WTC11 (cell line): Measurements from ENCODE around the gene NR2F1.

Source experiments
- JUN ChIP-seq: sonication (generic); formaldehyde crosslinking; IDR thresholded peaks from 2 replicates; pipeline ENCODE4 v1.8.0; 2023; ENCODE audit warnings: mild to moderate bottlenecking, missing genetic modification reagents
- ZNF138 ChIP-seq: sonication (generic); formaldehyde crosslinking; conservative IDR thresholded peaks from 2 replicates; pipeline ENCODE4 v1.8.1; 2022; ENCODE audit warnings: mild to moderate bottlenecking, moderate library complexity, missing genetic modification reagents
- ZNF219 ChIP-seq: sonication (generic); formaldehyde crosslinking; IDR thresholded peaks from 2 replicates; pipeline ENCODE4 v1.8.0; 2023; ENCODE audit warnings: missing genetic modification reagents, mild to moderate bottlenecking, borderline replicate concordance
- TF ChIP-seq, protein P1 (sequence below): sonication (generic); formaldehyde crosslinking; IDR thresholded peaks from 2 replicates; pipeline ENCODE4 v1.8.1; 2022; ENCODE audit warnings: low read depth, missing genetic modification reagents, borderline replicate concordance
- TF ChIP-seq, protein P2 (sequence below): sonication (generic); formaldehyde crosslinking; conservative IDR thresholded peaks from 2 replicates; pipeline ENCODE4 v1.8.1; 2022; ENCODE audit warnings: mild to moderate bottlenecking, missing genetic modification reagents

DNA sequence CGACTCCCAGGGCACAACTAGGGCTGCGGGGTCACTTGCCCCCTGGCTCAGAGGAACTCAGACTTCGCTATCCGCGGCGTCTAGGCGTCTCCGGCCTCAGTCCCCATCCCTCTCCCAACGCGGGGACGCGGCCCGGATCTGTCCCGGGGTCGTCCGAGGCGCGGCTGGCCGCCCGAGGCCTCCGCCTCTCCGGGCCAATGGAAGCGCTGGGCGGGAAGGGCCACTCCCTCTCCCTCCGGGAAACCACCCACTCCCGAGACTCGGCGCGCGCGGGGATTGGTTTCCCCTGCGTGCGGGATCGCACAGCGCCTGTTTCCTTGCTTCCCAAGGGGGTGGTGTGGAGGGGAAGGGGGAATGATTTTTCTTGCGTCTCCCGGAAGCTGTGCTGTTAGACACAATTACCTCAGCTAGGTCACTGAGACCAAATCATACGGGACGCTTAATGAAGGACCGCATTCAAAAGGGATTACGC lies 38.3 kb downstream of the NR2F1 start:
- TF ChIP-seq, protein P1, sequence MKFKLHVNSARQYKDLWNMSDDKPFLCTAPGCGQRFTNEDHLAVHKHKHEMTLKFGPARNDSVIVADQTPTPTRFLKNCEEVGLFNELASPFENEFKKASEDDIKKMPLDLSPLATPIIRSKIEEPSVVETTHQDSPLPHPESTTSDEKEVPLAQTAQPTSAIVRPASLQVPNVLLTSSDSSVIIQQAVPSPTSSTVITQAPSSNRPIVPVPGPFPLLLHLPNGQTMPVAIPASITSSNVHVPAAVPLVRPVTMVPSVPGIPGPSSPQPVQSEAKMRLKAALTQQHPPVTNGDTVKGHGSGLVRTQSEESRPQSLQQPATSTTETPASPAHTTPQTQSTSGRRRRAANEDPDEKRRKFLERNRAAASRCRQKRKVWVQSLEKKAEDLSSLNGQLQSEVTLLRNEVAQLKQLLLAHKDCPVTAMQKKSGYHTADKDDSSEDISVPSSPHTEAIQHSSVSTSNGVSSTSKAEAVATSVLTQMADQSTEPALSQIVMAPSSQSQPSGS: no peak
- TF ChIP-seq, protein P2, sequence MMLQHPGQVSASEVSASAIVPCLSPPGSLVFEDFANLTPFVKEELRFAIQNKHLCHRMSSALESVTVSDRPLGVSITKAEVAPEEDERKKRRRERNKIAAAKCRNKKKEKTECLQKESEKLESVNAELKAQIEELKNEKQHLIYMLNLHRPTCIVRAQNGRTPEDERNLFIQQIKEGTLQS (CRISPR knock-in tag): no peak
- TF ChIP-seq JUN (CRISPR knock-in tag) (no peak), ZNF138 (CRISPR knock-in tag) (no peak), ZNF219 (CRISPR knock-in tag) (no peak)
